NCI-H146 treated with DMSO at 0.1 percent for 48 hours (cell line): ENCODE results near the gene PRRX2.
"Not testable (repeated sequence)": the region's sequence is repeated elsewhere in the genome, so short reads cannot be mapped to it uniquely, and the experiment has no call there.

Experiments used
- DNase-seq: peaks from one replicate; lab custom pipeline; 2025; ENCODE audit not compliant: unreplicated experiment; lab: John Stamatoyannopoulos, UW

The PRRX2 gene

DNA sequence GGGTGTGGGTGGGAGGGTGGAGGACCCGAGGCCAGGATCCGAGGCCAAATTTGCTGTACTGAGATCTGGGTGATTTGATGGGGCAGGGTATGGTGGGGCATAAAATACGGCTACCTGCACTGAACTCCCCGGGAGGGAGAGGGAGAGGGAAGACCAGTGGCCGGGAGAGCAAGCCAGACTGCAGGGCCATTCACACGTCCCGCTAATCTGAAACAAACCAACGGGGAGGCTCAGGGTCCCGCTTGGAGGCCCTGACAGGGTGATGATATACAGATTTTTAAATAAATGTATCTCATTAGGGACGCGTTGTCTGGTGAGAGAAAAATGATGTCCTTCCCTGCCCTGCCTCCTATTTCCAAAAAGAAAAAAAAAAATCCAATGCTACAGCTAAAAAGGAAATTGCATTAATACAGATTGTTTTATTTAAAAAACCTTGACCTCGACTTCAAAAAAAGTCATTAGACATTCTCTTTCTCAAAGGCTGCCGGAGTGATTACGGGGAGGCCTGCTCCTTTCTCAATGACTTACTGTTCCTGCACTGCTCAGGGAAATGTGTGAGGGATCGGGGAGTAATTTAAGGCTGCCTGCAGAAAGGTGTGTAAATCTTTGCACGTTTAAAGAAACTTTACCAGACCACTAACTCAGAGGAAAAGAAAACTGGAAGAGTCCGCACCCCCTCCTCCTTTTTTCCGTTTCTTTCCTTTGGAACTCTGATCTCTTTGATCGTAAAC, 11.5 kb upstream of the PRRX2 start:
- DNase-seq: no peak

DNA sequence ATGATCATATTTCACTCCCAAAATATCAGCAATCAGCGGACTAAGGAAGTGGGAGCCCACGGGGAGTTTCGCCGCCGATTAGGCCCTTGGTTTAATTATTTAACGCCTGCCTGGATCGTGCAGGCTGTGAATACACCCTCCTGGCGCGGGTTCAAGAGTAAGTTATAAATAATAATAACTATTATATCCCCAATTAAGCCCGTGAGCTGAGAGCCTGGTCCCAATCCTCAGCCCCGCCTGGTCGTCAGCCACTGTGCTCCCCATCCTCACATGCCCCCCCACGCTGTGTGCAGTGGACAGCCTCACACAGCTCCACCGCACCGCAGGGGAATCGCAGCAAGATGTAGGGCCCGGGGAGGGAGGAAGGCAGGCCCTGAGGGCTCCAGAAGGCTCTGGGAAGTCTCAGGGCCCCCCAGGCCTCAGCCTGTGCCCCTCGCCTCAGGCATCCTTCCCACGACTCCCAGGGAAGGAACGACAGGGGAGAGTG, 10.8 kb upstream of the PRRX2 start:
- DNase-seq: no peak

DNA sequence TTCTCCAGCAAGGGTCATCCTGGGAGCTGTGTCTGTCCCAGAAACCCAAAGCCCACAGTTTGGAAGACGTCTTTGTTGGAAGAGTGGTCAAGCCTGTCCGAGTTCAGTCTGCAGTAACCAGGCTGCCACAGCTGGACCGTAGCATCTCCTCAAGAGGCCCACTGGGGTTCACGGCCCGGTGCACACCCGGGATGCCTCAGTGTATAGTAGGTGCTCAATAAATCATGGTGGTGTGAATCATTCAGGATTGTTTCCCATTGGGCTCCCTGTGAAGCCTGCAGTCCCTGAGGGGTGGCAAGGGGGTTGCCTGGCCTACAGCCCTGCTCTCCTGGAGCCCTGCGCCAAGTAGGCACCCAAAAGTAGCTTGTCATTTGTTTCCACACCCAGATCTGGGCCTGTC, 10.3 kb upstream of the PRRX2 start:
- no peak for DNase-seq

DNA sequence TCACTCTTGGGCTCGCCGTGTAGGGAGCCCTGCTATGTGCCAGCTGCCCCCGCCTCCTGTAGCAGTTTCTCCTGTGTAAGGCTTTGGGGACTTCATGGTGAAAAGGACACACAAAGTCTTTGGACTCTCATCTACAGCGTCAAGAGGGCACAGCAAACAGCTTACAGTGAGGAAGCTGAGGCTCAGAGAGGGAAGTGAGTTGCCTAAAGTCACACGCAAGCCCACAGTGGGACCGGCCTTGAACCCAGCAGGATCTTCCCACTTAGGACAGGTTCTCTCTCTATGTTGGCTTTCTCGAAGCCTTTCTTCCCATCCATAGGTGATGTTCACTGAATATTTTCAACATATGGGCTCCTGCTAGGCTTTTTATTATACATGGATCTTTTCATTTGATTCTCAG, 9.8 kb upstream of the PRRX2 start:
- no peak for DNase-seq

DNA sequence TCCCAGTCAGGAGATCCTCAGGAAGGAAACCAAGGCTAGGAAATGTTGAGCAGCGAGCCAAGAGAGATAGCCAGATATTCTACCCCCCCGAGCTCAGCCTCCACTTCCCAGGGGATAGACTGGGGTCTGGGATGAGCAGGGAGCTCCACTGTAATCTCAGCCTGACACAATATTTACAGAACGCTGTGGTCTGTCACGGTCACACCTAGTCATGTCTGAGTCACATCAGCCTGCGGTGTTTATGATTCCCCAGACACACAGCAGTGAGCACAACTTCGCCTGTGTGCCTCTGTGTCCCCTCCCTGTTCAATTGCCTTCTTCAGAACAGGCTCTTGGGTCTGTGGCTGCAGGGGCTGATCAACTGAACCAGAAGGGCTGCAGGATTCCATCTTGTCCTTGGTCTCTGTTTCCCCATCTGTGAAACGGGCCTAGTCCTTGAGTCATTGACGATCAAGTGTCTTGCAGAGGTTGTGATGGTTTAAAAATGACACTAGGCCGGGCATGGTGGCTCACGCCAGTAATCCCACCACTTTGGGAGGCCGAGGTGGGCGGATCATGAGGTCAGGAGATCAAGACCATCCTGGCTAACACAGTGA, 8.6 kb upstream of the PRRX2 start:
- no peak for DNase-seq

DNA sequence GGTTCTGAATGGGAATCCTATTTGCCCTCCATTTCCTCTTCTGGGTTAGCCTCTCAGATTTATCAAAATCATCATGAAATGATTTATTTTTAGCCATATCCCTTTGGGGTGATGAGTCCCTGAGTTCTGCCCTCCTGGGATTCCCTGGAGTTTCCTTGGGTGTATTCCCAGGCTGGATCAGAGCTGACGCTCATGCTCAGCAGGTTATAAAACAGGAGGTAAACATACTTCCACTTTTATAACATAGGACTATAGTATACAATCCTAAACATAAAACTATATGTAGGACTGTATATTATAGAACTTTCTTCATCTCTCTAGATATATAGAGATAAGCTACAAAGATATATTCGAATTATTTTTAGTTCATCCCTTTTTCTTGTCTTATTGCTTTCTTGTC, 4.4 kb upstream of the PRRX2 start:
- no peak for DNase-seq

DNA sequence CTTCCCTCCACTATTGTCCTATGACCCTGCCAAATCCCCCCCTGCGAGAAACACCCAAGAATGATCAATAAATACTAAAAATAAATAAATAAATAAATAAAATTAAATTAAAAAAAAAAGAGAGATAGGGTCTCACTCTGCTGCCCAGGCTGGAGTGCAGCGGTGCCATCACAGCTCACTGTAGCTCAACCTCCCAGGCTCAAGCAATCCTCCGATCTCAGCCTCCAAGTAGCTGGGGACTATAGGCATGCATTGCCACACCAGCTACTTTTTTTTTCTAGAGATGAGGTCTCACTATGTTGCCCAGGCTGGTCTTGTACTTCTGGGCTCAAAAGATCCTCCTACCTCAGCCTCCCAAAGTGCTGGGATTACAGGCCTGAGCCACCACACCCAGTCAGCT, 3.2 kb upstream of the PRRX2 start:
- DNase-seq: not testable (repeated sequence)

DNA sequence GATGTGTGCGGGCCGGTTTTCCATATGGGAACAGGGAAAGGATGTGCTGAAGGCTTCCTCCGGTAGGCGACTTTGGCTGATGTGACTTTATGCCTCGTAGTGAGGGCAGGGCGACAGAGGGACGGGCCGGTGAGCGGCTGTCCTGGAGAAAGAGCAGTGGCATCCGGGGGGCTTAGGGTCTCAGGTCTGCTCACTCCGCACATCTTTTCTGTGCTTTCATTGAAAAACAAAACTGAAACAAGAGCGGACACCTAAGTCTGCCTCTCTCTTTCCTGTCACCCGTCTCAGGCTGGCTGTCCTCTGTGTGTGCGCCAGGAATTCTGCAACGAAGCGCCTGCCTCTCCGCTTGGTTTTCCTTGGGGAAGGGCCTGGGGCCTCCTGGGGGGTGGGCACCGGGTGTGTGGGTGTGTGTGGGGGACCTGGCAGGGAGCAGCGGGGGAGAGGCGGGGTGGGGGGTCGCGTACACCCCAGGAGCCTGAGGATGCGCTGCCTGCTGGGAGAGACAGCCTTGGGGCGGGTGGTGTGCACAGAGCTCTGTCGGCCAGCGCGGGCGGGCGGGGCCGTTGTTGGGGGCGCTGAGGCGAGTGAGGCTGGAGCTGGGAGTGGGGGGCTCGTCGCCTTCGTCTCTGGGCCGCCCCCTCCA, 580 bp upstream of the PRRX2 start:
- DNase-seq: no peak

DNA sequence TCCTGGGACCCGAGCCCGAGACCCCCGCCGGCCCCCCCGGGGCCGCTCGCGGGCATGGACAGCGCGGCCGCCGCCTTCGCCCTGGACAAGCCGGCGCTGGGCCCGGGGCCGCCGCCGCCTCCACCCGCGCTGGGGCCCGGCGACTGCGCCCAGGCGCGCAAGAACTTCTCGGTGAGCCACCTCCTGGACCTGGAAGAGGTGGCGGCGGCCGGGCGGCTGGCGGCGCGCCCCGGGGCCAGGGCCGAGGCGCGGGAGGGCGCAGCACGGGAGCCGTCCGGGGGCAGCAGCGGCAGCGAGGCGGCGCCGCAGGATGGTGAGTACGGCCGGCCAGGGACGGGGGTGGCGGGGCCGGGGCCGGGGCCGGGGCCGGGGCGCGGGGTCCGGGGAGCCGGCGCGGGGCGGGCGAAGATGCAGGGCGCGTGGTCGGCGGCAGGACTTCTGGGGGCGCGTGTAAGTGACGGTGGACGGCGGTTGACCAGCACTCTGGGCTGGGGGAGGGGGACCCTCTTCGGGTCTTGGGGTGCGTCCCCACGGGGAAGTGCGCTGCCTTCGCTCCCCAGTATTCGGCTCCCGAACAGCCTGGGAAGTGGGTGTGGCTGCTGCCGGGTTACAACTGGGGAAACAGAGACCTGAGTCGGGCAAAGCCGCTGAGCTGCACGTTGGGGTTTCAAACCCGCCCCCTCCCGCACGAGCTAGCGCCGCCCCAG, 520 bp downstream of the PRRX2 start:
- DNase-seq: no peak

DNA sequence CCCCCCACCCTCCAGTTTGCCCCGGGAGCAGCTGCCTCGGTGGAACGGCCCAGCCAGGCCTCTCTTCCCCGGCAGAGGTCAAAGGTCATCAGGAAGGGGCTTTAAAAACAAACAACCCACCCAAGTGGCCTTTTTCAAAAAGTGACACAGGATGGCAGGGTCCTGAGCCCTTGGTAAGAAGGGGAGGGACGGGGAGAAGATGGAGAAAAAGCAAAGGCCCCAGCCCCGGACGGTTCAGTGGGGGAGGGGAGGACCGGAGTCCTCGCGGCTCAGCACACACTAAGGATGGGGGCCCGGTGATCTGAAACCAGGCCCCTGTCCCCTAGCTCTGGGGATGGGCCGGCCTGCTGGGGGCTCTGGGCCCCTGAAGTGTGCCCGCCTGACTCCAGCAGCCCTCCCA, 1.1 kb downstream of the PRRX2 start:
- no peak for DNase-seq

DNA sequence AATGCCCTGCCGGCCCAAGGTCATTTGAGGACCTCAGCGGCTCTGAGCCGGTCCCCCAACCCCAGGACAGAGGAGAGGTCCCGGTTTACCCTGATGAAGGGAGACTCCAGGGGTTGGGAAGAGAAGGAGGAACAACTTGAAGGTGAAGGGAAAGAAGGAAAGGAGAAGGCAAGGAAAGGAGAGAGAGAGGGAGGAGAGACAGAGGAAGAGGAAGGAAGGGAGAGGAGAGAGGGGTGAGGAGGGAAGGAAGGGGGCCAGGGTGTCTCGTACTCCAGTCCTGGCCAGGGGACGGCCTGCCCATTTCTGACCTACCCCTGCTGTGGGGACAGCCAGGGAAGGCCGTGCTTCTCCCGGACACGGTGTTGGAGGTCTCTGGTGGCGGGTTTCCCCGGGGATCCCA, 1.9 kb downstream of the PRRX2 start:
- no peak for DNase-seq

DNA sequence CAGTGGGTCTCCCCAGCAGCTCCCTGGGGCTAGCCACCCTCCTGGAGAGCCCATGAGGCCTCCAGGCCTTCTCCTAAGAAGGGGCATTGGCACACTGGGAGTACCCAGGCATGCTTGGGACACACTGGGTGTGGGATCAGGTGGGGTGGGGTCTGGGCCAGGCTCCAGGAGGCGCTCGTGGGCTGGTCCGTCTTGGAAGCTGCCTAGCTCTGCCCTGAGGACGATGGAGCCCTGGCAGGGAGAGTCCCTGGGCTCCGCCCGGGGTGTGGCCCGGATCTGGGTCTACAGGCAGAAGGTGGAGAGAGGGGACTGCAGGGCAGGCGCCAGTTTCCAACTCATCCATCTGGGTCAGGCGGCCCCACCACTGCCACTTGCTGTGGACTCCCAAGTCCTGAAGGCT, 2.4 kb downstream of the PRRX2 start:
- DNase-seq: no peak

DNA sequence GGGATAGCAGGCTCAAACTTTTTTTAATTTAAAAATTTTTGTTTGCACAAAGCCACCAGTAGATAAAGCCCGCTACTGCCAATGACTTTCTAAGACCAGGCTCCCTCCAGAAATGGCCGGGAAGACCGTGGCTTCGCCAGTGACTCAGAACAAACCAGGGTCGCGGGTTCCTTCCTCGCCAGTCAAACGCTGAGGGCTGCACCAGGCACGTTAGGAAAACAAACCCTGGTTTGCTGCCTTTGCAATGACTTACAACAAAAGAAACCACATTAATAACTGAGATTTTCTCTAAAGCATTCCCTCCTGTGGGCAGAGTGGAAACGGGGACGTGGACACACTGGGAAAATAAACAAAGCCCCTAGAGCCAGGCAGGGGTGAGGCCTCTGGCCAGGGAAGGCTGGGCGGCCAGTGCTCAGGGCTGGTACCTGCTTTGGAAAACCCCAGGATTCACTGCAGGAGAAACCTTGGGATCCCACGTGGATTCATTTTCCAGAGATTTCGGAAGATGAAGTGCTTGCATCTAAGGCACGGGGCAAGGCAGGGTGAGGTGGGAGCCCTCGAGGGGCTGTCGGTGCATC, 3.8 kb downstream of the PRRX2 start:
- DNase-seq: no peak

DNA sequence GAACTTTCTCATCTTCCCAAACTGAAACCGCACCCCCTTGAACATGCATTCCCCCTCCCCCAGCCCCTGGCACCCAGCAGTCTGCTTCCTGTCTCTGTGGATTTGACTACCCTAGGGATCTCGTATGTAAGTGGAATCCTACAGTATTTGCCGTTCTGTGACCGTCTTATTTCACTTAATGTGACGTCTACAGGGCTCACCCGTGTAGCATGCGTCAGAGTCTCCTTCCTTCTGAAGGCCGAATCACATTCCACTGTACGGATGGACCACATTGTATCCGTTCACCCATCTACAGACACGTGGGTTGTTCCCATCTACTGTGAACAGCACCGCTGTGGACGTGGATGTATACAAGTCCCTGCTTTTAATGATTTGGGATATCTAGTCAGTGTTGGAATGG, 4.5 kb downstream of the PRRX2 start:
- DNase-seq: no peak

DNA sequence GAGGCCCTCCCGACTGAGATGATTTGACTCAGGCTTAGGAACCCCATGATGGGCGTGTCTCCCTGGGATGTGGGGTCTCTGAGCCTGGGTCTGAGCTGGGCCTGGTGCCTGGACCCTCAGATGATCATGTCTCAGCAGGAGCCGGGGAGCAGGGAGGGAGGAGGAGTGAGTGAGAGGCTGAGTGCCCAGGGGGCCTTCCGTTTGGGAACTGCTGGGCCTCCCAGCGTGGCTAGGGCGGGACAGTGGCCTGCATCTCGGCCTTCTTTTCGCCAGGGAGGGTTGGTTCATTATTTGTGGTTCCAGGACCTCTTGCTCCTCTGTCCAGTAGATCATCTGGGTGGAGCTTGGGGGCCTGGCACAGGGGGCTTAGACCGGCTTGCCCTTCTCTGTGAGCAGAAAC, 5.6 kb downstream of the PRRX2 start:
- DNase-seq: no peak

DNA sequence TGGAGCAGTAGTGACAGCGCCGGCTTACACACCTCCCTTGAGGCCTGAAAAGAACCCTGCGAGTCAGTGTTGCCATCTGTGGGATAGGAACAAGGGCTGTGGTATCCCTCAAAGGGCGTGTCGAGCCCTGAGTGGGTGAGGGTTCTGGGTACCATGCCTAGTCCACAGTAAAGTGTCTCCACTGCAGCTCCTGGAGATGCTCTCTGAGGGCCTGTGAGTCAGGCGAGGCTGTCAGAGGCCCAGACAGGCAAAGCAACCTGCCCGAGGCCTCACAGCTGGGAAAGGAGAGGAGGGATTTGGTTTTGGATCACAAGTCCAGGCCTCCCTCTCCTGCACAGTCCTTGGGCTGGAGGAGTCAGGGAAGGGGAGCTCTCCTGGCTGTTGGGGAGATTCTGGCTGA, 6.1 kb downstream of the PRRX2 start:
- no peak for DNase-seq

DNA sequence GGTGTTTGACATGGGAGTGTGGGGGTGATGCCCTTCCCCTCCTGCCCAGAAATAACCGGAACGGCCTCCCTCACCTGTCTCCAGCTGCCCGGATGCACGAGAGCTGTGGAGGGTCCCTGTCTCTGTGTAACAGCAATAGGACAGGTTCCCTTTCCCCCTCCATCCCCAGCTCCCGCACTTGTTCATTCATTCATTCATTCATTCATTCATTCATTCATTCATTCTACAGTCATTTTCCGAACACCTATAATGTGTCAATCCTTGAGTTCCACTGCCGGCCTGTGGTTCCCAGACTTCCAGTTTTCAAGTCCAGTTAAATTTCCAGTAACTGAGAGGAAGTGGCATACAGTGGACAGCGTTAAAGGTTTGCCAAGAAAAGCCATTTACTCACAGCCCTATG, 7.3 kb downstream of the PRRX2 start:
- no peak for DNase-seq

DNA sequence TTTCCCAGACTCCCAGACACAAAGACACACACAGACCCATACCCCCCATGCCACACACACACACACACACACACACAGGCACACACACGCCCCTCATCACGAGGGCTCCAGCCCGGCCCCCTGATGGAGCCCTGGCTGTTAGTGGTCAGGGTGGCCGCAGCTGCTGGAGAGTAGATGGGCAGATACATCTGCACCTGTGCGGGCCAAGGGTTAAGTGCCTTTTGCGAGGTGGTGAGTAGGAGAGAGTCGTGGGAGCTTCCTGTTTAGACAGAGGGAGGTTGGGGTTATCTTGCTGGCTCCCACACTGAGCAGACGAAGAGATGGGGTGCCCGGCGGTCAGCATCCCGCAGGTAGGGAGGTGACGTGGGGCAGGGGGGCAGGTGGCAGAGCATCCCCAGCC, 8.2 kb downstream of the PRRX2 start:
- no peak for DNase-seq

DNA sequence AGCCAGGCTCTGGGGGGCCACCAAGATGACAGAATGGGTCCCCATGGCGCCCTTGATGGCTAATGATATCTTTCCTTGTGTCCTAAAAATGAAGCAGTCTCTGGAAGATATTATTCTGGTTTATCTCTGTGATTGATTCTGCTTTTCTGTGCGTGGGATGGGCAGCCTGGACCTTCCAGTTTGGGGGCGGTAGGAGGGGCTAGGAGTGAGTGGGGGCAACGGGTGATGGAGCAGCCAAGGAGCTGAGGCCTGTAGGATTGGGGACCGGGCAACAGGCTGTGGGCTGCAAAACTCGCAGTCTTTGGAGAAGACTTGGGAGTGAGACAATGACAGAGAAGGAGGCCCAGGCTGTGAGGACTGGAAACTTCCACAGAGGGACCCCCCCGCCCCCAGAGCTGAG, 8.8 kb downstream of the PRRX2 start:
- no peak for DNase-seq

DNA sequence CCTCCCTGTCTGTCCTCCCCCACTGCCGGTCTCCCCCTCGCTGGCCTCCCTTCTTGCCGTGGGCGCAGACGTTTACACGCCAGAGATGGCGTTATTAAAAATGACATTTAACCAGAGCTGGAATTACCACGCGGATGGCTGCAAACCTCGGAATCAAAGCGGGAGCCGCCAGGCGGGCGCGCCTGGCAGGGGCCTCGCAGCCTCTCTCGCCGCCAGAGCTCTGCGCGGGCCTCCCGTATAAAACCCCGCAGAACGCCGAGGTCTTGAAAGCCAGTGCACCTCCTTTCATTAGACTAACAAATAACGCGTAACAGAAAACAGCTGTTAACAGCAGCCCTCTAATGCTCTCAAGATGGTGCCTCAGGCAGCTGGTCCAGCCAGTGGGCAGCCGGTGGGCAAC, 10.2 kb downstream of the PRRX2 start:
- no peak for DNase-seq

DNA sequence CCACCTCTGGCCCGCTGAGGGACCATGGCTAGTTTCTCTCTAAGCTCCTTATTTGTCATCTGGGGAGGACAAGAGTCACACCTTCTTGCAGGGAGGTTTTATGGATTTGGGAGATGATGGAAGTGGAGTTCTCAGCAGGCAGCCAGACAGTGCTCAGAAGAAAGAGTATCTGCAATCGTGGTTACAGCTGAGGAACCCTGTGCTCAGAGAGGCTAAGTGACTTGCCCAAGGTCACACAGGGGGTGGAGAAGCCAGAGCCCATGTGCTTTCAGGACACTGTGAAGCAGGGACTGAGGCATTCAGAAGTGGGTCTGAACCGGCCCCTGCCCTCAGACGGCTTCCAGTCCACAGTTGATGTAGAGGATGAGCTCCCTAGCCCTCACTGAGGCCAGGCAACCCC, 10.8 kb downstream of the PRRX2 start:
- DNase-seq: no peak

DNA sequence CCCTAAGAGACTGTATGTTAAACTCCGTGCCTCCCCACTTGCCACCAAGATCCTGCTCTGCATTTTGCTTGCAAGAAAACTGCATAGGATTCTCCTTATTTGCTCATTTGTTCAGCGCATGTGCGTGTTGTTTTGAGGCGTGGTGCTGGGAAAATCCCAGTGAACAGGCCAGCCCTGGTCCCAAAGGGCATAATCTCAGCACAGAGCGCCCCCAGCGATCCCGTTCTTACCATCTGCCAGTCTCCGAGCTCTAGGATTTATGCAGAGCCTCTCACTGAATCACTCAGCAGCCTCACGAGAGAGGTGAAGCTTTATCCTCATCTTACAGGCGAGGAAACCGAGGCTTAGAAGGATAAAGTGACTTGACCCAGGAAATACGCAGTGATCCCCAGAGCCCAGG, 11.5 kb downstream of the PRRX2 start:
- no peak for DNase-seq
